ENCODE measurements around the gene ARHGAP26. TPM values are rescaled to one million over a fixed set of nuclear protein-coding genes. Genes with fewer than 3 reads are reported as not detected.

The ARHGAP26 gene
- total and polyA plus RNA-seq, 2 donors (not counting 1 experiment from before 2014, with no cell fraction given): 4.1 to 6.8 TPM

GRCh38 chr5:143040622-143041021 is 270.4 kb downstream of the ARHGAP26 start:
- Histone ChIP-seq H2AFZ (ENCODE audit: low read length) (no peak overlapping the region), H3K27me3 (ENCODE audit: control insufficient read depth, insufficient read depth, low read length) (no peaks in the 10 kb centered on the region), H3K4me2 (ENCODE audit: extremely low read depth, insufficient read depth, low read length) (no peak overlapping the region), H4K20me1 (ENCODE audit: control insufficient read depth, extremely low read depth, insufficient read depth, low read length) (no peaks in the 10 kb centered on the region), H3K9ac (ENCODE audit: insufficient read depth, low read length) (no peak overlapping the region), H3K9me3 (ENCODE audit: control insufficient read depth, insufficient read depth, low read depth, low read length) (no peaks in the 10 kb centered on the region), H3K4me3 (replicated peaks in 1 of 4; ENCODE audit: control extremely low read depth in 1 of 4, insufficient read depth in 1 of 4, low read depth in 3 of 4, low read length in 4 of 4) (no peak overlapping the region), H3K27ac (ENCODE audit: insufficient read depth, low read length) (no peak overlapping the region), H3K4me1 (ENCODE audit: control insufficient read depth, extremely low read depth, insufficient read depth, low read length) (no peaks in the 10 kb centered on the region), H3K36me3 (ENCODE audit: control insufficient read depth, insufficient read depth, low read length) (no peaks in the 10 kb centered on the region), H3K79me2 (ENCODE audit: control insufficient read depth, insufficient read depth, low read length) (no peaks in the 10 kb centered on the region)
- TF ChIP-seq EZH2 (IDR thresholded peaks at IDR 0.05; ENCODE audit: low read length, missing control alignments) (no peak), CTCF (conservative IDR thresholded peaks at IDR 0.05 in 1 of 2, IDR thresholded peaks at IDR 0.05 in 1 of 2; ENCODE audit: low read depth in 1 of 2, low read length in 2 of 2) (no peak)
- no peak for DNase-seq (ENCODE audit: low read depth in 2 of 2)

- Histone ChIP-seq H3K4me3 (replicated peaks in 1 of 4; ENCODE audit: control extremely low read depth in 1 of 4, insufficient read depth in 1 of 4, low read depth in 3 of 4, low read length in 4 of 4) (no peak overlapping the region), H3K9ac (ENCODE audit: insufficient read depth, low read length) (no peak overlapping the region), H2AFZ (ENCODE audit: low read length) (no peak overlapping the region), H3K27me3 (ENCODE audit: control insufficient read depth, insufficient read depth, low read length) (no peaks in the 10 kb centered on the region), H3K36me3 (ENCODE audit: control insufficient read depth, insufficient read depth, low read length) (no peaks in the 10 kb centered on the region), H3K9me3 (ENCODE audit: control insufficient read depth, insufficient read depth, low read depth, low read length) (no peaks in the 10 kb centered on the region), H3K4me2 (ENCODE audit: extremely low read depth, insufficient read depth, low read length) (no peak overlapping the region), H3K27ac (ENCODE audit: insufficient read depth, low read length) (no peak overlapping the region), H3K79me2 (ENCODE audit: control insufficient read depth, insufficient read depth, low read length) (no peaks in the 10 kb centered on the region), H4K20me1 (ENCODE audit: control insufficient read depth, extremely low read depth, insufficient read depth, low read length) (no peaks in the 10 kb centered on the region), H3K4me1 (ENCODE audit: control insufficient read depth, extremely low read depth, insufficient read depth, low read length) (no peaks in the 10 kb centered on the region)
- no peak for DNase-seq (ENCODE audit: low read depth in 2 of 2)
- TF ChIP-seq EZH2 (IDR thresholded peaks at IDR 0.05; ENCODE audit: low read length, missing control alignments) (no peak), CTCF (conservative IDR thresholded peaks at IDR 0.05 in 1 of 2, IDR thresholded peaks at IDR 0.05 in 1 of 2; ENCODE audit: low read depth in 1 of 2, low read length in 2 of 2) (no peak)
Observed at GRCh38 chr5:143041461-143041860, 271.3 kb downstream of the ARHGAP26 start.

- Histone ChIP-seq H3K4me1 (ENCODE audit: control insufficient read depth, extremely low read depth, insufficient read depth, low read length) (no peaks in the 10 kb centered on the region), H3K79me2 (ENCODE audit: control insufficient read depth, insufficient read depth, low read length) (no peaks in the 10 kb centered on the region), H3K36me3 (ENCODE audit: control insufficient read depth, insufficient read depth, low read length) (no peaks in the 10 kb centered on the region), H4K20me1 (ENCODE audit: control insufficient read depth, extremely low read depth, insufficient read depth, low read length) (no peaks in the 10 kb centered on the region), H3K27ac (ENCODE audit: insufficient read depth, low read length) (no peak overlapping the region), H3K4me3 (replicated peaks in 1 of 4; ENCODE audit: control extremely low read depth in 1 of 4, insufficient read depth in 1 of 4, low read depth in 3 of 4, low read length in 4 of 4) (no peak overlapping the region), H3K9ac (ENCODE audit: insufficient read depth, low read length) (no peak overlapping the region), H2AFZ (ENCODE audit: low read length) (no peak overlapping the region), H3K27me3 (ENCODE audit: control insufficient read depth, insufficient read depth, low read length) (no peaks in the 10 kb centered on the region), H3K4me2 (ENCODE audit: extremely low read depth, insufficient read depth, low read length) (no peak overlapping the region), H3K9me3 (ENCODE audit: control insufficient read depth, insufficient read depth, low read depth, low read length) (no peaks in the 10 kb centered on the region)
- TF ChIP-seq CTCF (conservative IDR thresholded peaks at IDR 0.05 in 1 of 2, IDR thresholded peaks at IDR 0.05 in 1 of 2; ENCODE audit: low read depth in 1 of 2, low read length in 2 of 2) (no peak), EZH2 (IDR thresholded peaks at IDR 0.05; ENCODE audit: low read length, missing control alignments) (no peak)
- peak; percentile 62 to 66 for DNase-seq (ENCODE audit: low read depth in 2 of 2)
Observed at GRCh38 chr5:143041972-143042770, 272.0 kb downstream of the ARHGAP26 start.
